Raji (cell line): ENCODE measurements around the gene VILL.

Experiments used
- POLR2A ChIP-seq: IDR thresholded peaks from 2 replicates; pipeline ENCODE4 v1.6.1; 2011; ENCODE audit warnings: low read depth, low read length, control low read depth; ENCODE audit not compliant: insufficient read depth

Gene VILL

DNA sequence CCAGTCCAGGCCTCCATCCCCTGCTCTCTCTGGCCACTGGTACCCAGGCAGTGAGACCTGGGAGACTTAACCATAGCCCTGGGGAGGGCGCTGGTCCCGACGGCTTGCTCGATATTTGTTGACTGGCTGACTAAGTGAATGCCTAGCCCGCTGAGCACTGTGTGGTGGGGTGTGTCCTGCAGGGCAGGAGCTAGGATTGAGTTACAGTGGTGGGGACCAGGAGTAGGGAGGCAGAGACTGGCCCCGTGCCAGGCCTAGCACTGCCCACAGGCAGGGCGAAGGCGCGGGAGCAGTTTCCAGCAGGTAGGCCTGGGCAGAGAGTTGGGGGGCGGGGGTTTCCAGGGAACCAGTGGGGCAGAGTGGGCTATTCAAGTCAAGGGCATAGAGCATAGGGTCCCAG is at the start of gene VILL:
TSS of gene VILL (plus strand) at position 260 of the 400 bp plus-strand sequence. CDS start 2,887 bp downstream, outside the sequence.
- no peak for TF ChIP-seq POLR2A

DNA sequence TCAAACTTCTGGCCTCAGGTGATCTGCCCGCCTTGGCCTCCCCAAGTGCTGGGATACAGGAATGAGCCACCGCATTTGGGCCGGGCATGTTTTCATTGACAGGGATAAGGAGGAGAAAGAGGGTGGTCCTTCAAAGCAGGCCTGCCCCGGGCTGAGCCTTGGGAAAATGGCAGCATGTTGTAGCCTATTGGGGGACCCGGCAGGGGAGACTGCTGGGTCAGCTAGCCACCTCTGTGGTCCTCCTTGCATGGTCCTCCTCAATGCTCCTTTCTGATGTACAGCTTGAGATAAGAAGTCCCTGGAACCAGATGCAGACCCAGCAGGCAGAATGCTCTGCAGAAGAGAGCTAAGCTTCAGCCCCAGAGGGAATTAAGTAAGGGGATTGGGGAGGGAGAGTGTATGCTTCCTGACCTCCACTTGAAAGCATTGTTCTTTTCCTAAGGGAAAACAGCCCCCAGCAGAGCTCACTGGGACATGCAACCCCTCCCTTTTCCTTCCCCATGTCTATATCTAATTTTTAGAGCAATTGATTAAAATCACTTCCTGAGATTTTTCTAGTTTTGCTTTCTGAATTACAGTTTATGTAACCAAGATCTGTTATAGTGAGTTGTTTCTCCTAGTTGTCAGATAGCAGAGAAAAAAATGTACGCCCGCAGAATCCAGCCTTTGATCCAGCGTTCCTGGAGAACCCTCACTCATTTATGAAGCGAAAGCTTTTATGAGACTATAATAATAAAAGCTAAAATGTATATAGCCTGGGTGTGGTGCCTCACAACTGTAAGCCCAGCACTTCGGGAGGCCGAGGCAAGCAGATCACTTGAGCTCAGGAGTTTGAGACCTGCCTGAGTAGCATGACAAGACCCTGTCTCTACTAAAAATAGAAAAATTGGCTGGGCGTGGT is 48.7 kb upstream of the VILL start:
- no peak for TF ChIP-seq POLR2A

DNA sequence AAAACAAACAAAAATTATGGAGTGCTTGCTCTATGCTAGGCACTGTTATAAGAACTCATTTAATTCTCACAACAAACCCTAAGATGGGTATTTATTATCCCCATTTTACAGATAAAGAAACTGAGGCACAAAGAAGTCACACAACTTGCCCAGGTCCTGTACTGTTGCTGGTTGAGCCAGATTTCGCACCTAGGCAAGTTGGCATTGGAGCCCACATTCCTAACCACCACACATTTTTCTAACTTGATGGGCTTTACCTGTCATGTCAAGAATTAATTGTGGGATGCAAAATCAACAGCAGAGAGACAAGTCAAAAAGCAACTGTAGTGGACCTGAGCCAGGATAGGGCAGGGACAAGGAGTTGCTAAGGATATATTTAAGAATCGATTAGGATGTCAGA is 47.9 kb upstream of the VILL start:
- no peak for TF ChIP-seq POLR2A

DNA sequence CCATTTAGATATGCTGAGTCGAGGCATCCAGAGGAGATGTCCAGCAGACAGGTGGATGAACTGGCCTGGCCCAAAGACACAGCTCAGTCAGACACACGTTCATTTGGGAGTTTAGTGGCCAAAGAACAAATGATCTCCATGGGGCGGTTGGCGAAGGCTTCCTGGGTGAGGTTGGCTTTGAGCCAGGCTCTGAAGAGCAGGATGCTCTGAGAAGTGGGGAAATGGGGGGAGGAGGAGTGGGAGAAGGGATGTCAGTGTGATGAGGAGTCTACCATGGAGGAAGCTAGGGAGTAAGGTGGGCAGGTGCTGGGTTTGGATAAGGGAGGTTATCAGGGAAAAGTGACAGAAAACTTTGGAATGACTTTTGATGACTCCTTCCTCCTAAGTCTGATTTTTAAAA is 47.5 kb upstream of the VILL start:
- TF ChIP-seq POLR2A: no peak

DNA sequence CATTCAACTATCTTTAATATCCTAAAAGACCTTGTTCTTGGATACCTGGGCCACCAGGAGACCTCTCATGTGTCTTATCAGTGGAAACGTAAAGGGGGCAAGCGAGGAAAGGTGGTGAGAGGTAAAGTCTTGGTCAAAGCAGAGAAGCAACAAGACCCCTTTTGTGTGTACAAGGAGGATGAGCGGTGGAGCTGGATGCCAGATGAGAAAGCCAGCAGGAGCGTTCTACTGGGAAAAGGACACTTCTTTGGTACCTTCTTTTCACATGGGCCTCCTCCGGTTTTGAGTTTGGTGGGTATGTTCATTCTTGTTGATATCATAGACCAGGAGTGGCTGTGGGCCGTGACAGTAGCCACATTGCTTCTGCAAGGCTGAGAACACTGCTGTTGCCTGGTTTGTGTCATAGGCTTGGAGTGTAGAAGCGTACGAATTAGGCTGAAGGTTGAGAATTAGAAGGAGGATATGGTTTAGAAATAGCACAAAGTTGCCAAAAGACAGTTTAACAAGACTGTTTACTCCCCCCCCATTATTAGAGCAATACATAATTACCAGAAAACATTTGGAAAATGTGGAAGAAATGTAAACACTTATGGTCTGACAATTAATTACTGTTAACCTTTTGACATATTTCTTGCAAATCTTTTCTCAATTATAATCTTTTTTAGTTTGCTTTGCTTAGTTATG is 46.8 kb upstream of the VILL start:
- no peak for TF ChIP-seq POLR2A

DNA sequence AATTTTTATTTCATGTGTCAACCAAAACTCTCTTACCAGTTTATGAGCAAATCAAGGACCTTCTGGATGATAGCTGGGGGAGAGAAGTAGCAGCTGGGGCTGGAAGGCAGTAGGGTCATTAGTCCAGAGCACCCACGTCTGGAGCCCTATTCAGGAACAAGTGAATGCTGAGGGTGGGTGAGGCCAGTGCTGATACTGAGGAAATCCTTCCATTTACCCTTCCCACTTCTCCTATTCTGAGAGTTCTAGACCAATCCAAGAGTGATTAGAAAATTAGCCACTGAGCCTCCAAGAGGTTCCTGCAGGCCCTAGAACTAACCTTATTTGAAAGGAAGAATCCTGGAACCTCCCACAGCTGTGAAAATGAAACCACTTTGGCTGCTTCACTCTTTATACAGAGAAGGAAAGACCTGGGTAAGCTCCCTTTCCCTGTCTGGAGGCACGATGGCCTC is 46.2 kb upstream of the VILL start:
- no peak for TF ChIP-seq POLR2A

DNA sequence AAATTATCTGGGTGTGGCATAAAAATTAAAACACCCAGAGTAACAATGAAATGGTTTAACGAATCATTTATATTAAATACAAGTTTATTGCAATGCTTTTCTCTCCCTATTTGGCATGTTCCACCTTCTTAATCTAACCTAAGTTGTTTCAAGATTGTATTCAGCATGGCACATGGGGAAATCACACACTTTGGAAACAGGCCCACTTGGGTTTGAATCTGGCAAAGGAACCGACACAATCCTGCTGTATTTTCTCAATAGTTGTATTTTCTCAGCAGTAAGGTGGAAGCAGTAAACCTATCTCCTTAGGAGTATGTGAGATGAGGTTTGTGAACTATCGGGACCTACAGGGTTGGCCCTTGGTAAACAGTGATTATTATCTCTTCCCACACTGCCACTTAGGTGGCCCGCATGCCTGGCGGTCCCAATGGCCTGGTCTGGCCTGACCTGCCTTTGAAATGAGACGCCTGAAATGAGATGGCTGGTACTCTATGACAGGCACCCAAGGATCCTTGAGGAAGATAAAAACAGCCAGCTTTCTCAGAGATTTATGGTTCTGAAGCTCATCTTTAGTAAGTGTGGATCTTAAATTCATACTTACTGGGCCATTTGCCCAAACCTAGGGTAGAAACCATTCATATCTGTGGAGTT is 45.3 kb upstream of the VILL start:
- no peak for TF ChIP-seq POLR2A

DNA sequence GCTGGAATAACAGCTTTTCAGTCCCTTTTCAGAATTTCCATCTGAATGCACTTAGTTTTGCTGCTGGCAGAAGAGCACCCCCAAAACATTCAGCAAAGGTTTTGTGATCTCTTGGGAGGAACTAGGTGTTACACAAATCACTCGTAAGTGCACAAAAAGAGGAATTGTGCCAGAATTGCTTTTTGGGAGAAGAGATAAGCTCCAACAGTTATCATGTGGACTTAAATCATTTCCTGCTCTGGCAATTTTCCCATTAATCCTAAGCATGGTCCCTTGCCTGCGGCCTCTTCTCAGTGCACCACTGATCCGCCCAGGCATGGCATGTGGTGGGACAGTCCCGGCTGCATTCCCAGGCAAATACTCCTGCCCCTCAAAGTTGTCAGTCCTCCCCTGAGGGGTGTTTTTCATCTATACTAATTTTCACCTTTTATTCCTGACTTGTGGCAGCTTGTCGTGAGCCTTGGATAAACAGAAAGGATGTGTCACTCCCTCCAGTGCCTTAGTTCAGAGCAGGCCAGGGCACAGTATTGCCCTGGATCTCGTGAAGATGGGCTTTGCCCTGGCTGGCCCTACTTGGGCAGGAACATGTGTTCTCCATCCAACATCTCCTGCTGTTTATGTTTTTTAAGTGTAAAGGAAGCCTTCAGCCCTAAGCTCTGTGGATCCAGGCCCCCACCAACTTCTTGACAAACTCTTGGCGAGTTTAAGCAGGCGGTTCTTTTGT is 44.6 kb upstream of the VILL start:
- no peak for TF ChIP-seq POLR2A

DNA sequence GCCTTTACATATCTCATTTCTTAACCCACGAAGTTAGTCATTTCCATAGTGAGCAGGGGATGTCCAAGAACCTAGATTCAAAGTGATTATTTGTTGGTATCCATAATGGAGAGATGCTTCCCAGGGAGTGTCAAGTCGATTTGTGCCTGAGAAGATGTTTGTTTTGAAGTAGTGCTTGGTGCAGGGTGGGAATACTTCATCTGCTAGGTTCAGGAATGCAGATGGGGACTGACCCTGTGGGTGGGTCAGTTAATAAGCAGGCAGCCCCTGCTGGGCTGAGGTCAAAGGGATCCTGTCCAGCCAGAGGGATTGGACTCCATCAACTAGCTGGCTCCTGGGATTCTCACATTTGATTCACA is 44.1 kb upstream of the VILL start:
- TF ChIP-seq POLR2A: no peak

DNA sequence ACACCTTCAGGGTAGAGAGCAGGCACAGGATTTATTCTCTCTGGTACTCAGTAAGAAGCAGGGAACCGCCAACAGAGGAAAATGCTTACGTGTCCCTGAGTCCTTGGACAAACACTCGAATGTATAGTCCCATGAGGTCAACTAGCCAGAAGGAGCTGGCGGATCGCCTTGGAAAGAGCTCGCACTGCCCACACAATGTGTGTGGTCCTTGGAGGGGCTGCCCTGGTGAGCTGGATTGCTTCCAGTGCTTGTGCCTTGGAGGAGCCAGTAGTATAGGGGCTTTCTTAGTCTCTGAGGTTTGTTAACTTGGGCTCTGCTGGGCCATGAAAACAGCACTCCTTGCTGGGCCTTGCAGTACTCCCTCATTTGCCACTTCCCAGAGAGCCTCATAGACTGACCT is 40.7 kb upstream of the VILL start:
- TF ChIP-seq POLR2A: no peak

DNA sequence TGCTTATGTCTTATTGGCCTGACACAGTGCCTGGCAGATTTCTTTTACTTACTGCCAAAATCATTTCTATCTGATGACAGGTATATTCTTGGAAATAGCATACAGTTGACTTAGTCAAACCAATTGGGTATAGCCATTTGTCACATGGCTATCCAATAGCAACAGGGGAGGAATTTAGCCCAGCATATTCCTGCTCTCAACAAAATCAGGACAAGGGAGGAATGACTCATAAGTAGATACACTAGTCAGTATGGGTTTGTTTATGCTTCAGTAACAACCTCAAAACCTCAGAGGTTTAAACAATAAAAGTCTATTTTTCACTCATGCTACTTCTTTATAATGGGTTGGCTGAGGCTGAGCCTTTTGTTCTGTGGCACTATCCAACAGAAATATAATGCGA is 38.0 kb upstream of the VILL start:
- no peak for TF ChIP-seq POLR2A

DNA sequence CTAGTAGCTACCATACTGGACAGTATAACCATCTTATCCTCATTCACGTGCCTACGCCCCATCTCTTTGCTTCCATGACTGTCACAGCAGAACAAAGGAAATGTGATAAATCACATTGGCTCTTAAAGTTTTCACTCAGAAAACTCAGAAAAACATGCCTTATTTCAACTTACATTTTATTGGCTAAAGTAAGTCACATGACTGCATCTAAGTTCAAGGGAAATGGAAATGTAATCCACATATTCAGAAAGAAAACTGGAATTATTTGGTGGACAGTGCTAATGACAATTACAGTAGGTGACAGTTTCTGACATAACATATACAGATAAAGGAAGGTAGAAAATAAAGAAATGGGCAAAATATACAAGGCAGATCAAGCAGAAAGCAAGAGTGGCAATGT is 37.4 kb upstream of the VILL start:
- TF ChIP-seq POLR2A: no peak

DNA sequence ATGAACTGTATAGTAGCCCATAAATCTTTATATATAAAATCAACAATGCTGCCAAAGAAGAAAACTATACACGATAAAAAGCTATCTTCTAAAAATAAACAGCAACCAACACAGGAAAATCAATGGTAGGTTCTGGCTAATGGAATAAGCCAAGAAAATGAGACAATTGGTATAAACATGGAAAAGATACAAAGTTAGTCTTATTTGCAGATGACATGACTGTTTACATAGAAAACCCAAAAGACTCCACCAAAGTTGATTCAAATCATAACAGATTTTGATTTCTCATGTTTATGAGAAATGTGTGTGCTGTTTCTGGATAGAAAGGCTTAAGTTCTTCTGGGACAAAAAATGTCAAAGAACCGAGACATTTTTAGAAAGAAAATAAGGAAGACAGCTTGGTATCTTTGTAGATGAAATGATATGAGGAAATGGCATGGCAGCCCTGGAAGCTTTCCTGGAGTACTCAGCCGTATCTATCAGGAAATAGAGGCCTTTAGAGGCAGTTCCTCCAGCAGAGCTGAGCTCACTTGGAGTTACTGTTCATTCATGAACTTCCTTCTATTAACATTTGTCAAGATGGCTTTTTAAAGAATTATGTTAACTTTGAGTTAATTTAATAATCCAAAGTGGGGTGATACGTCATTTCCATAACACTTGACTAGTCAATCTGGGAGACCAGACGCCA is 36.7 kb upstream of the VILL start:
- no peak for TF ChIP-seq POLR2A

DNA sequence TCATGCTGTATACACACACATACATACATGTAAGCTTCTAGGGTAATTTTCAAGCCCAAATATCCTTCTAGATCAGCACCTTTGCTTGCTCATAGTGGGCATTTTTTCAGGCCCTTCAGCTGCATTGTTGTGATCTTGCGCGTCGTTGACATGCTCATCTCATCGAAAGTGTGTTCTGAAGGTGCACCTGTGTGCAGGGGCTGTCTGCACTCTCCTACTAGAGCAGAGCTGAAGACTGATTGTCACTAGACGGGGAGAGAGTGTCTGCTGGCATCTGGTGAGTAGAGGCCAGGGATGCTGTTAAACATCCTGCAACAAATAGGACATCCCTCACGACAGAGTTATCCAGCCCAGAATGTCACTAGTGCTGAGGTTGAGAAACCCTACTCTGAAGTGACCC is 35.7 kb upstream of the VILL start:
- no peak for TF ChIP-seq POLR2A

DNA sequence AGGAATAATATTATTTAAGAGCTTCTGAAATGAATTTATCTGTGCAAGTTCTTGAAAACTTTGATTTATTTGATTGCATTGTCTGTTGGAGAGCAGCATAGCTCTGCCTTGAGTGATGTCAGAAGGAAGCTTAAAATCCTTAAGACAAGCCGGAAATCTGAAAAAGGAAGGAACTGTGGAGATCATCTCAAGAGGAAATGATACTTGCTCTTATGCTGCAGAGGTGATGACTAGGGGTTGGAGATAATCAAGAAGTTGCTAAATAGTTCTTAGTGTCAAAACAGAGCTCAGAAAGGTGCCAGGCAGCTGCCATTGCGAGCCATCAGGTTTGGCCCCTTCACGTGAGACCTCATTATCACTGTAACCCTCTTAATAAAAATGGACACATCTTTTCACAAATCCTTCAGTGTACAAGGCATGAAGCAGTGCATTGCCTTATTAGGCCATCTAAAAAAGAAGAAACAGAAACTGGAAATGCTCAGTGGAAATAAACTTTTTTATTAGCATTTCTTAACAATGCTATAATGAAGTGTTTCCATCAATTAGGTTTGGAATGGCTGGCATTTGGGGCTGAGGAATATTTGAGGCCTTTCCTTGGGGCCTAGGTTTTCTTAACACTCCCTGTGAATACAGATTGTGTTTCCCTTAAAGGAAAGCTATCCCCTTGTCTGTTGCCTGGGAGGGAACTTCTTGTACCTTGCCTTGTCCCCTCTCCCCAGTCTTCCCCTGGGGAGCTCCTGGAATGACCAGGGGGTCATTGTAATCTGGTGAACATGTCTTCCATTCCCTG is 34.5 kb upstream of the VILL start:
- TF ChIP-seq POLR2A: no peak
